GM19438 (cell line): ENCODE results near the gene SMG1.
"Not testable (repeated sequence)": the region's sequence is repeated elsewhere in the genome, so short reads cannot be mapped to it uniquely, and the experiment has no call there.

Experiments
- ATAC-seq: cut with Tn5 transposase; IDR thresholded peaks from one replicate; pipeline ENCODE4 v1.9.1; 2021; ENCODE audit warnings: low read depth; ENCODE audit not compliant: unreplicated experiment

The SMG1 gene

GRCh38 chr16:18936727-18937340 is 10.6 kb upstream of the SMG1 start:
- no peak for ATAC-seq

- ATAC-seq, result no peak
These were observed 7.3 kb upstream of the SMG1 start for GRCh38 chr16:18933501-18933900.

GRCh38 chr16:18932243-18932987 is 6.2 kb upstream of the SMG1 start:
- no peak for ATAC-seq

GRCh38 chr16:18931756-18932155 is 5.5 kb upstream of the SMG1 start:
- ATAC-seq, result no peak

- ATAC-seq, result not testable (repeated sequence)
These were observed 3.9 kb upstream of the SMG1 start for GRCh38 chr16:18930095-18930494.

- not testable (repeated sequence) for ATAC-seq
These were observed 1.9 kb upstream of the SMG1 start for GRCh38 chr16:18928073-18928472.

GRCh38 chr16:18925215-18925985 is 808 bp downstream of the SMG1 start:
- ATAC-seq, result peak; percentile 28

GRCh38 chr16:18923935-18924334 is 2.3 kb downstream of the SMG1 start:
- not testable (repeated sequence) for ATAC-seq

GRCh38 chr16:18923124-18923523 is 3.1 kb downstream of the SMG1 start:
- ATAC-seq, result not testable (repeated sequence)

GRCh38 chr16:18909585-18909984 is 16.6 kb downstream of the SMG1 start:
- not testable (repeated sequence) for ATAC-seq

- not testable (repeated sequence) for ATAC-seq
These were observed 17.5 kb downstream of the SMG1 start for GRCh38 chr16:18908716-18909115.

- not testable (repeated sequence) for ATAC-seq
These were observed 23.4 kb downstream of the SMG1 start for GRCh38 chr16:18902778-18903177.

- ATAC-seq, result not testable (repeated sequence)
These were observed 24.2 kb downstream of the SMG1 start for GRCh38 chr16:18902044-18902443.

GRCh38 chr16:18901194-18901593 is 25.0 kb downstream of the SMG1 start:
- ATAC-seq, result not testable (repeated sequence)

GRCh38 chr16:18884456-18884855 is 41.8 kb downstream of the SMG1 start:
- ATAC-seq, result not testable (repeated sequence)

GRCh38 chr16:18877734-18878133 is 48.5 kb downstream of the SMG1 start:
- ATAC-seq, result not testable (repeated sequence)

GRCh38 chr16:18877259-18877658 is 48.9 kb downstream of the SMG1 start:
- ATAC-seq, result not testable (repeated sequence)

GRCh38 chr16:18876301-18876700 is 49.9 kb downstream of the SMG1 start:
- ATAC-seq, result not testable (repeated sequence)

GRCh38 chr16:18869043-18869771 is 57.0 kb downstream of the SMG1 start:
- ATAC-seq, result not testable (repeated sequence)

GRCh38 chr16:18866277-18866823 is 59.9 kb downstream of the SMG1 start:
- not testable (repeated sequence) for ATAC-seq
